HG03025 (cell line): ENCODE results near the gene ATP7A.
"Not testable (repeated sequence)": the region's sequence is repeated elsewhere in the genome, so short reads cannot be mapped to it uniquely, and the experiment has no call there.

Source experiments
- ATAC-seq: cut with Tn5 transposase; IDR thresholded peaks from one replicate; pipeline ENCODE4 v1.9.1; 2021; ENCODE audit warnings: mild to moderate bottlenecking, moderate library complexity; ENCODE audit not compliant: unreplicated experiment, low FRiP score

ATP7A gene

GRCh38 chrX:77938083-77938680 lies 27.7 kb downstream of the ATP7A start:
- no peak for ATAC-seq

- ATAC-seq = not testable (repeated sequence)
Observed at GRCh38 chrX:77945031-77945430, 34.5 kb downstream of the ATP7A start.

GRCh38 chrX:77945910-77946545 lies 35.5 kb downstream of the ATP7A start:
- ATAC-seq = no peak

GRCh38 chrX:77946571-77946970 lies 36.1 kb downstream of the ATP7A start:
- ATAC-seq = no peak

- ATAC-seq = no peak
Observed at GRCh38 chrX:77949840-77950239, 39.3 kb downstream of the ATP7A start.

GRCh38 chrX:77952173-77952572 lies 41.7 kb downstream of the ATP7A start:
- ATAC-seq = no peak

GRCh38 chrX:77953302-77953701 lies 42.8 kb downstream of the ATP7A start:
- ATAC-seq = no peak

GRCh38 chrX:77953708-77954107 lies 43.2 kb downstream of the ATP7A start:
- ATAC-seq = no peak

- no peak for ATAC-seq
Observed at GRCh38 chrX:77960567-77960966, 50.1 kb downstream of the ATP7A start.

- ATAC-seq = no peak
Observed at GRCh38 chrX:77961063-77961462, 50.6 kb downstream of the ATP7A start.

GRCh38 chrX:77962068-77962902 lies 51.8 kb downstream of the ATP7A start:
- no peak for ATAC-seq

- ATAC-seq = no peak
Observed at GRCh38 chrX:77966361-77966760, 55.9 kb downstream of the ATP7A start.

- no peak for ATAC-seq
Observed at GRCh38 chrX:77967631-77968030, 57.1 kb downstream of the ATP7A start.

- ATAC-seq = no peak
Observed at GRCh38 chrX:77969538-77969937, 59.0 kb downstream of the ATP7A start, which contains the start of gene PGAM4. PGAM4 (minus strand) TSS chrX:77969638; CDS start chrX:77969638, 0 bp downstream.

GRCh38 chrX:77975755-77976154 lies 65.3 kb downstream of the ATP7A start:
- no peak for ATAC-seq

- no peak for ATAC-seq
Observed at GRCh38 chrX:77977095-77977494, 66.6 kb downstream of the ATP7A start.

- ATAC-seq = no peak
Observed at GRCh38 chrX:77977518-77977917, 67.0 kb downstream of the ATP7A start.

- ATAC-seq = no peak
Observed at GRCh38 chrX:77979870-77980269, 69.4 kb downstream of the ATP7A start.

- ATAC-seq = no peak
Observed at GRCh38 chrX:78011846-78012245, 101.4 kb downstream of the ATP7A start.

GRCh38 chrX:78019586-78020483 lies 109.3 kb downstream of the ATP7A start:
- ATAC-seq = no peak
